HepG2 (cell line): ENCODE results near the gene GPHN. TPM values are rescaled to one million over a fixed set of nuclear protein-coding genes. Genes with fewer than 3 reads are reported as not detected.
A peak's percentile ranks its signal among the peaks of the same experiment; 100 is the strongest.
"Not testable (repeated sequence)": the region's sequence is repeated elsewhere in the genome, so short reads cannot be mapped to it uniquely, and the experiment has no call there.

Source experiments
- ATAC-seq: fragments of 200-7000 bp; cut with Tn5 transposase; 3 replicates; pipeline ENCODE4 v1.9.1; 2020; ENCODE audit warnings: mild to moderate bottlenecking, moderate library complexity
- BruUV-seq: library from RNA; stranded (reverse); fragments of 400-500 nt; replicated peaks from 2 replicates; lab custom pipeline; 2021; lab: Mats Ljungman, UMichigan
- CTCF ChIA-PET: fragments of 300-600 bp; formaldehyde crosslinking; extraction: SDS; loops from one replicate; lab custom pipeline; 2021; ENCODE audit warnings: low total read pairs, inconsistent platforms, low intra/inter-chr PET ratio; lab: Yijun Ruan, JAX
- POLR2A ChIA-PET: fragments of 350-600 bp; sonication (Branson Sonifier 250); formaldehyde crosslinking; loops from one replicate; lab custom pipeline; 2020; ENCODE audit warnings: antibody characterized with exemption, inconsistent platforms; lab: Yijun Ruan, JAX
- DNase-seq: peaks from one replicate; pipeline ENCODE4 v3.0.0-alpha.2; 2015; ENCODE audit warnings: low spot score
- FAIRE-seq: peaks from 3 replicates; lab custom pipeline; 2011; peaks lifted over from hg19 to GRCh38; lab: Jason Lieb, UNC
- H2AFZ ChIP-seq: one replicate; pipeline ENCODE4 v1.6.1; 2011; ENCODE audit warnings: low read length, inconsistent platforms
- H3K27ac ChIP-seq: fragments of 300-600 bp; 3 replicates; pipeline ENCODE4 v1.8.0; 2011; ENCODE audit warnings: mixed run types, mild to moderate bottlenecking, mixed read lengths, low read length, inconsistent platforms; ENCODE audit not compliant: insufficient read depth; ENCODE audit errors: extremely low read length
- H3K27me3 ChIP-seq, 2 experiments: fragments of 200-600 bp in 1 of 2; 2 replicates in 1 of 2; 3 replicates in 1 of 2; pipeline versions ENCODE4 v1.6.0 to v1.8.0; 2011; ENCODE audit warnings: low read length in 2 of 2, mild to moderate bottlenecking in 2 of 2, moderate library complexity in 2 of 2, inconsistent platforms in 1 of 2; ENCODE audit not compliant: insufficient read depth in 2 of 2, control insufficient read depth in 1 of 2
- H3K36me3 ChIP-seq, 2 experiments: fragments of 200-600 bp in 1 of 2; replicated peaks in 1 of 2; 2 replicates in 1 of 2; 3 replicates in 1 of 2; pipeline versions ENCODE4 v1.5.1 to v1.8.0; 2011; ENCODE audit warnings: low read length in 2 of 2, inconsistent platforms in 1 of 2; ENCODE audit not compliant: insufficient read depth in 2 of 2, control insufficient read depth in 1 of 2
- H3K4me1 ChIP-seq: 2 replicates; pipeline ENCODE4 v1.5.1; 2012; ENCODE audit warnings: low read length, inconsistent platforms; ENCODE audit not compliant: insufficient read depth
- H3K4me2 ChIP-seq: 2 replicates; pipeline ENCODE4 v1.6.0; 2011; ENCODE audit warnings: low read depth, low read length, inconsistent platforms
- H3K4me3 ChIP-seq, 3 experiments: fragments of 200-600 bp in 1 of 3; sonication (generic), shearing (Covaris generic) in 1 of 3; replicated peaks in 1 of 3; 2 replicates each; pipeline ENCODE4 v1.5.1; 2011 to 2016; ENCODE audit warnings: low read length in 3 of 3, inconsistent platforms in 2 of 3, low read depth in 2 of 3, mild to moderate bottlenecking in 2 of 3, control low read depth in 1 of 3, mixed read lengths in 1 of 3; ENCODE audit not compliant: insufficient read depth in 1 of 3
- H3K79me2 ChIP-seq: one replicate; pipeline ENCODE4 v1.6.1; 2011; ENCODE audit warnings: low read length, inconsistent platforms; ENCODE audit not compliant: insufficient read depth
- H3K9ac ChIP-seq: 2 replicates; pipeline ENCODE4 v1.6.0; 2011; ENCODE audit warnings: mild to moderate bottlenecking, low read depth, low read length, inconsistent platforms; ENCODE audit not compliant: insufficient read depth
- H3K9me3 ChIP-seq: 2 replicates; pipeline ENCODE4 v1.5.1; 2012; ENCODE audit warnings: mild to moderate bottlenecking, low read length
- H4K20me1 ChIP-seq: 2 replicates; pipeline ENCODE4 v1.6.0; 2011; ENCODE audit warnings: inconsistent platforms, mild to moderate bottlenecking, low read length, moderate library complexity; ENCODE audit not compliant: insufficient read depth
- CEBPB ChIP-seq: IDR thresholded peaks from 2 replicates; pipeline ENCODE4 v1.6.1; 2011; ENCODE audit warnings: low read depth, low read length, improper control_type of control experiment, borderline replicate concordance
- FOXA1 ChIP-seq, 2 experiments: fragments of 450-650 bp in 1 of 2; sonication (generic) in 1 of 2; formaldehyde crosslinking in 1 of 2; IDR thresholded peaks; 2 replicates each; pipeline versions ENCODE4 v1.4.0 to v1.6.1; 2016 to 2020; ENCODE audit warnings: missing genetic modification reagents in 1 of 2
- FOXA3 ChIP-seq: IDR thresholded peaks from 2 replicates; pipeline ENCODE4 v1.6.1; 2016; ENCODE audit warnings: missing genetic modification reagents, missing compliant biosample characterization
- TEF ChIP-seq: sonication (generic); formaldehyde crosslinking; IDR thresholded peaks from 2 replicates; pipeline ENCODE4 v1.5.0; 2020; ENCODE audit warnings: missing genetic modification reagents
- U2AF2 ChIP-seq: fragments of 200-400 bp; formaldehyde crosslinking; IDR thresholded peaks from 2 replicates; pipeline ENCODE4 v1.6.1; 2017; ENCODE audit warnings: low read depth, mild to moderate bottlenecking, low read length
- ZNF687 ChIP-seq: sonication (generic); formaldehyde crosslinking; IDR thresholded peaks from 2 replicates; pipeline ENCODE4 v1.5.1; 2020; ENCODE audit warnings: mild to moderate bottlenecking, missing genetic modification reagents, moderate library complexity
- WGBS: methylation state at CpG from one replicate; pipeline ENCODE4 v1.1.6; 2017; ENCODE audit warnings: low lambda C conversion rate; 5-methylcytosine and 5-hydroxymethylcytosine counted together
- in situ Hi-C: cut with HindIII; loops from 2 replicates; pipeline ENCODE4 v1.10.0; 2017; ENCODE audit warnings: low pct_unique_long_range_greater_than_20kb; ENCODE audit not compliant: extremely low pct_ligation_motif_present
- intact Hi-C: fragments of 100-400 bp; cut with micrococcal nuclease; formaldehyde crosslinking; loops from one replicate; pipeline ENCODE4 v1.10.0; 2022; ENCODE audit not compliant: unreplicated experiment
- polyA plus RNA-seq, 8 experiments: library from polyadenylated mRNA; depleted of rRNA in 3 of 8; stranded (reverse) in 7 of 8; unstranded in 1 of 8; fragments of >200 nt; fragmentation: Illumina TruSeq in 4 of 8; extraction: Trizol in 4 of 8; gene quantifications; 2 replicates each; pipeline versions ENCODE4 v1.2.1 to v1.2.3, GENCODE V29; 2011 to 2016; ENCODE audit warnings: low read depth in 4 of 8, missing spikeins in 1 of 8, mixed read lengths in 1 of 8; ENCODE audit not compliant: insufficient read depth in 1 of 8
- total RNA-seq, 5 experiments: library from RNA; depleted of rRNA; stranded (reverse); fragments of >200 nt; fragmentation: Illumina TruSeq; extraction: Trizol; gene quantifications; 2 replicates each; pipeline ENCODE4 v1.2.3, GENCODE V29; 2016; ENCODE audit warnings: low read depth in 1 of 5

Gene GPHN
- total and polyA plus RNA-seq, 2 of the 13 experiments (the other 11 are each of a cell fraction or from before 2014, with no cell fraction given): 12.7 to 19.2 TPM

GRCh38 chr14:67067070-67067814, 559.3 kb downstream of the GPHN start (continued):
- TF ChIP-seq TEF (CRISPR knock-in tag): peak; percentile 76
- TF ChIP-seq FOXA3 (CRISPR knock-in tag): peak; percentile 41; the same call in 1 of the 2 replicates
- TF ChIP-seq FOXA1 (IDR thresholded peaks at IDR 0.05): not testable (repeated sequence)
- TF ChIP-seq FOXA1 (CRISPR knock-in tag; IDR thresholded peaks at IDR 0.05): peak; percentile 61; the same call in 1 of the 2 replicates
- TF ChIP-seq ZNF687 (CRISPR knock-in tag): peak; percentile 42; the same call in 1 of the 2 replicates
- peak; percentile 68; the same call in 1 of the 2 replicates for TF ChIP-seq CEBPB

GRCh38 chr14:67068251-67068650, 560.3 kb downstream of the GPHN start:
- in situ Hi-C loops: no loop called here

More at GRCh38 chr14:67068251-67068650, 560.3 kb downstream of the GPHN start:
- CTCF ChIA-PET: no interaction called here
- Histone ChIP-seq H4K20me1 (no peaks in the 10 kb centered on the region), H3K27me3 (no peaks in the 10 kb centered on the region), H3K9ac (no peak overlapping the region), H3K36me3 (peaks cover 0 to 1% of the 10 kb centered on the region in 2 experiments; a peak in 1 of 5 replicates), H3K27ac (no peak overlapping the region), H2AFZ (no peak overlapping the region), H3K4me3 (no peak overlapping the region), H3K4me1 (peaks cover 14% of the 10 kb centered on the region), H3K4me2 (no peak overlapping the region), H3K9me3 (no peaks in the 10 kb centered on the region), H3K79me2 (no peaks in the 10 kb centered on the region)
- POLR2A ChIA-PET: no interaction called here
- BruUV-seq: no TSS peak
- intact Hi-C loops: no loop called here
- no peak for ATAC-seq
- no peak for TF ChIP-seq U2AF2
- 97% methylated on average over 1 of the region's 1 CpG for WGBS
- DNase-seq: no peak
- no peak for FAIRE-seq
